Subcutaneous preadipocyte (primary cell): ENCODE measurements around the gene PARD3. TPM values are rescaled to one million over a fixed set of nuclear protein-coding genes. Genes with fewer than 3 reads are reported as not detected.

Experiments used
- small RNA-seq: library from RNA; depleted of rRNA; stranded (forward); fragments of <200 nt; gene quantifications from one replicate; pipeline ENCODE3, GENCODE V24; 2012
- total RNA-seq: library from RNA; depleted of rRNA; stranded (reverse); fragments of >200 nt; gene quantifications from 2 replicates; pipeline ENCODE4 v1.2.3, GENCODE V29; 2012

The PARD3 gene
- total RNA-seq, result 27.6 and 46.5 TPM in 2 replicates

GRCh38 chr10:34815185-34816084 lies at the start of gene PARD3:
Gene PARD3, minus strand, starts transcription at chr10:34815296. Its CDS starts 301 bp downstream, at chr10:34814995.

Small RNAs within 50 kb of the gene (small RNA-seq; reads per million reads assigned to genes)
- gene ELOBP4, result not detected
- not detected for gene RF00019
- not detected for gene RPL37P18
